Activated CD4-positive, alpha-beta T cell treated with anti-CD3 and anti-CD28 coated beads, Interleukin-2, amount 10 ng/mL, durations not matched to agents 24 days and 14 days (primary cell): Measurements from ENCODE around the gene NTM. TPM values are rescaled to one million over a fixed set of nuclear protein-coding genes. Genes with fewer than 3 reads are reported as not detected.

Source experiments
- DNase-seq: peaks from one replicate; pipeline ENCODE4 v3.0.0; 2022
- H3K27ac Mint-ChIP-seq: one replicate; pipeline ENCODE4 v1.8.0; 2022; ENCODE audit warnings: mild to moderate bottlenecking, mixed read lengths
- H3K27me3 Mint-ChIP-seq: one replicate; pipeline ENCODE4 v1.8.0; 2022; ENCODE audit warnings: mixed read lengths
- H3K36me3 Mint-ChIP-seq: one replicate; pipeline ENCODE4 v1.8.0; 2022; ENCODE audit warnings: low read depth, mild to moderate bottlenecking, mixed read lengths
- H3K4me1 Mint-ChIP-seq: one replicate; pipeline ENCODE4 v1.8.0; 2021; ENCODE audit warnings: mixed read lengths
- H3K4me3 Mint-ChIP-seq: one replicate; pipeline ENCODE4 v1.8.0; 2022; ENCODE audit warnings: mild to moderate bottlenecking, moderate library complexity, mixed read lengths
- H3K9me3 Mint-ChIP-seq: one replicate; pipeline ENCODE4 v1.8.0; 2021; ENCODE audit warnings: mixed read lengths
- intact Hi-C: fragments of 100-400 bp; cut with micrococcal nuclease; formaldehyde crosslinking; loops from one replicate; pipeline ENCODE4 v1.15.1; 2023
- total RNA-seq: library from RNA; stranded (reverse); gene quantifications from 2 replicates; pipeline ENCODE4 v1.2.3, GENCODE V29; 2022

Gene NTM
- total RNA-seq, 1 donor from 2014 or later = not detected

GRCh38 chr11:131991606-131992005, 621.2 kb downstream of the NTM start:
- no peaks in the 10 kb centered on the region for H3K27me3 Mint-ChIP-seq
- H3K4me1 Mint-ChIP-seq = no peaks in the 10 kb centered on the region
- intact Hi-C loops = no loop called here
- H3K4me3 Mint-ChIP-seq = no peak overlapping the region
- no peak overlapping the region for H3K27ac Mint-ChIP-seq
- DNase-seq = no peak
- peaks cover 3% of the 10 kb centered on the region for H3K9me3 Mint-ChIP-seq
- no peaks in the 10 kb centered on the region for H3K36me3 Mint-ChIP-seq

GRCh38 chr11:131993246-131993645, 622.8 kb downstream of the NTM start:
- no peaks in the 10 kb centered on the region for H3K4me1 Mint-ChIP-seq
- no peaks in the 10 kb centered on the region for H3K27me3 Mint-ChIP-seq
- H3K36me3 Mint-ChIP-seq = no peaks in the 10 kb centered on the region
- DNase-seq = no peak
- H3K9me3 Mint-ChIP-seq = peaks cover 7% of the 10 kb centered on the region
- intact Hi-C loops = no loop called here
- H3K4me3 Mint-ChIP-seq = no peak overlapping the region
- H3K27ac Mint-ChIP-seq = no peak overlapping the region

- Mint-ChIP-seq H3K9me3 (peaks cover 7% of the 10 kb centered on the region), H3K36me3 (no peaks in the 10 kb centered on the region), H3K4me3 (no peak overlapping the region), H3K27ac (no peak overlapping the region), H3K4me1 (no peaks in the 10 kb centered on the region), H3K27me3 (no peaks in the 10 kb centered on the region)
- intact Hi-C loops = no loop called here
- DNase-seq = no peak
Observed at GRCh38 chr11:131998020-131998419, 627.6 kb downstream of the NTM start.

- Mint-ChIP-seq H3K4me1 (no peaks in the 10 kb centered on the region), H3K4me3 (no peak overlapping the region), H3K27ac (no peak overlapping the region)
Observed at GRCh38 chr11:131999084-131999483, 628.7 kb downstream of the NTM start.

GRCh38 chr11:131999955-132000354, 629.5 kb downstream of the NTM start:
- Mint-ChIP-seq H3K36me3 (no peaks in the 10 kb centered on the region), H3K27ac (no peak overlapping the region), H3K9me3 (peaks cover 7% of the 10 kb centered on the region), H3K27me3 (no peaks in the 10 kb centered on the region), H3K4me1 (no peaks in the 10 kb centered on the region), H3K4me3 (no peak overlapping the region)
- DNase-seq = no peak
- intact Hi-C loops = no loop called here

More at GRCh38 chr11:131999084-131999483, 628.7 kb downstream of the NTM start:
- no peak for DNase-seq
- Mint-ChIP-seq H3K36me3 (no peaks in the 10 kb centered on the region), H3K27me3 (no peaks in the 10 kb centered on the region), H3K9me3 (peaks cover 7% of the 10 kb centered on the region)
- intact Hi-C loops = no loop called here

GRCh38 chr11:132005887-132006286, 635.5 kb downstream of the NTM start:
- Mint-ChIP-seq H3K27ac (no peak overlapping the region), H3K27me3 (no peaks in the 10 kb centered on the region), H3K4me3 (no peak overlapping the region), H3K9me3 (no peaks in the 10 kb centered on the region), H3K4me1 (no peaks in the 10 kb centered on the region), H3K36me3 (no peaks in the 10 kb centered on the region)
- DNase-seq = no peak
- intact Hi-C loops = no loop called here

GRCh38 chr11:132006884-132007580, 636.6 kb downstream of the NTM start:
- Mint-ChIP-seq H3K9me3 (no peaks in the 10 kb centered on the region), H3K36me3 (no peaks in the 10 kb centered on the region), H3K4me1 (no peaks in the 10 kb centered on the region), H3K27ac (no peak overlapping the region), H3K4me3 (no peak overlapping the region), H3K27me3 (no peaks in the 10 kb centered on the region)
- intact Hi-C loops = no loop called here
- no peak for DNase-seq

- Mint-ChIP-seq H3K27ac (no peak overlapping the region), H3K36me3 (no peaks in the 10 kb centered on the region), H3K4me1 (no peaks in the 10 kb centered on the region), H3K9me3 (no peaks in the 10 kb centered on the region), H3K4me3 (no peak overlapping the region), H3K27me3 (no peaks in the 10 kb centered on the region)
- DNase-seq = no peak
- intact Hi-C loops = no loop called here
Observed at GRCh38 chr11:132008226-132008625, 637.8 kb downstream of the NTM start.

- H3K9me3 Mint-ChIP-seq = no peaks in the 10 kb centered on the region
- no peak overlapping the region for H3K4me3 Mint-ChIP-seq
- no peaks in the 10 kb centered on the region for H3K36me3 Mint-ChIP-seq
- H3K27me3 Mint-ChIP-seq = no peaks in the 10 kb centered on the region
- H3K4me1 Mint-ChIP-seq = no peaks in the 10 kb centered on the region
- DNase-seq = no peak
- H3K27ac Mint-ChIP-seq = no peak overlapping the region
- intact Hi-C loops = no loop called here
Observed at GRCh38 chr11:132008872-132009271, 638.5 kb downstream of the NTM start.

GRCh38 chr11:132020001-132020400, 649.6 kb downstream of the NTM start:
- intact Hi-C loops = no loop called here
- no peak overlapping the region for H3K4me3 Mint-ChIP-seq
- H3K27me3 Mint-ChIP-seq = no peaks in the 10 kb centered on the region
- H3K27ac Mint-ChIP-seq = no peak overlapping the region
- DNase-seq = no peak
- H3K4me1 Mint-ChIP-seq = no peaks in the 10 kb centered on the region
- no peaks in the 10 kb centered on the region for H3K36me3 Mint-ChIP-seq
- H3K9me3 Mint-ChIP-seq = peaks cover 8% of the 10 kb centered on the region

- H3K27ac Mint-ChIP-seq = no peak overlapping the region
- intact Hi-C loops = no loop called here
- H3K4me3 Mint-ChIP-seq = no peak overlapping the region
- H3K27me3 Mint-ChIP-seq = no peaks in the 10 kb centered on the region
- H3K9me3 Mint-ChIP-seq = peaks cover 8% of the 10 kb centered on the region
- H3K4me1 Mint-ChIP-seq = no peaks in the 10 kb centered on the region
- DNase-seq = no peak
- no peaks in the 10 kb centered on the region for H3K36me3 Mint-ChIP-seq
Observed at GRCh38 chr11:132022285-132022684, 651.9 kb downstream of the NTM start.

GRCh38 chr11:132022733-132023478, 652.5 kb downstream of the NTM start:
- Mint-ChIP-seq H3K4me3 (no peak overlapping the region), H3K27ac (no peak overlapping the region), H3K4me1 (no peaks in the 10 kb centered on the region), H3K27me3 (no peaks in the 10 kb centered on the region), H3K9me3 (peaks cover 8% of the 10 kb centered on the region), H3K36me3 (no peaks in the 10 kb centered on the region)
- no peak for DNase-seq
- intact Hi-C loops = no loop called here

GRCh38 chr11:132024587-132025295, 654.3 kb downstream of the NTM start:
- no peak for DNase-seq
- Mint-ChIP-seq H3K27ac (no peak overlapping the region), H3K27me3 (no peaks in the 10 kb centered on the region), H3K4me1 (no peaks in the 10 kb centered on the region), H3K9me3 (peaks cover 8% of the 10 kb centered on the region), H3K4me3 (no peak overlapping the region), H3K36me3 (no peaks in the 10 kb centered on the region)
- intact Hi-C loops = no loop called here

- H3K27me3 Mint-ChIP-seq = no peaks in the 10 kb centered on the region
- H3K27ac Mint-ChIP-seq = no peak overlapping the region
- no peaks in the 10 kb centered on the region for H3K4me1 Mint-ChIP-seq
- peaks cover 3% of the 10 kb centered on the region for H3K9me3 Mint-ChIP-seq
- no peak for DNase-seq
- intact Hi-C loops = no loop called here
- H3K4me3 Mint-ChIP-seq = no peak overlapping the region
- no peaks in the 10 kb centered on the region for H3K36me3 Mint-ChIP-seq
Observed at GRCh38 chr11:132026746-132027145, 656.3 kb downstream of the NTM start.
